Thoracic aorta (tissue), 2 donors: ENCODE results near the gene UBA52. TPM values are rescaled to one million over a fixed set of nuclear protein-coding genes. Genes with fewer than 3 reads are reported as not detected.

Experiments used
- ATAC-seq: fragments of 150-250 bp; one replicate; pipeline ENCODE4 v1.8.0; 2017; ENCODE audit warnings: low read depth; ENCODE audit not compliant: insufficient number of reproducible peaks, low FRiP score
- DNase-seq: peaks from one replicate; pipeline ENCODE4 v3.0.0-alpha.2; 2020; ENCODE audit warnings: low spot score
- H3K27ac ChIP-seq, 2 donors: fragments of 200-600 bp; sonication (generic); 1 replicate in 1 of 2; 2 replicates in 1 of 2; pipeline ENCODE4 v1.5.1; 2016; ENCODE audit warnings: mild to moderate bottlenecking in 2 of 2, moderate library complexity in 2 of 2
- H3K27me3 ChIP-seq: fragments of 200-600 bp; sonication (generic); replicated peaks from 2 replicates; pipeline ENCODE4 v1.6.0; 2016; ENCODE audit warnings: mild to moderate bottlenecking; ENCODE audit not compliant: insufficient read depth
- H3K36me3 ChIP-seq: fragments of 200-600 bp; sonication (generic); one replicate; pipeline ENCODE4 v1.5.1; 2016
- H3K4me1 ChIP-seq, 2 donors: fragments of 200-600 bp; sonication (generic); 1 replicate in 1 of 2; 2 replicates in 1 of 2; pipeline versions ENCODE4 v1.5.1 to v1.6.0; 2016; ENCODE audit warnings: low read depth in 2 of 2, mild to moderate bottlenecking in 1 of 2; ENCODE audit not compliant: control insufficient read depth in 1 of 2
- H3K4me3 ChIP-seq: fragments of 200-600 bp; sonication (generic); 2 replicates; pipeline ENCODE4 v1.5.1; 2016; ENCODE audit warnings: mild to moderate bottlenecking
- H3K9me3 ChIP-seq: fragments of 200-600 bp; sonication (generic); 2 replicates; pipeline ENCODE4 v1.5.1; 2016
- CTCF ChIP-seq: fragments of 200-600 bp; sonication (generic); IDR thresholded peaks from one replicate; pipeline ENCODE4 v1.5.1; 2019; ENCODE audit warnings: antibody characterized with exemption
- total RNA-seq, 2 donors: library from RNA; depleted of rRNA; stranded (reverse); fragments of >200 nt; gene quantifications; one replicate each; pipeline versions ENCODE4 v1.1.0 to v1.2.3, GENCODE V29; 2016

Gene UBA52
- total RNA-seq, 2 donors from 2014 or later = 306 to 438 TPM

- Histone ChIP-seq H3K27me3 (no peaks in the 10 kb centered on the region), H3K4me1 (no peaks in the 10 kb centered on the region), H3K4me3 (no peak overlapping the region), H3K9me3 (no peaks in the 10 kb centered on the region), H3K36me3 (peaks cover 22% of the 10 kb centered on the region), H3K27ac (no peak overlapping the region)
- TF ChIP-seq CTCF = no peak
- no peak for ATAC-seq
- DNase-seq = no peak
Observed at GRCh38 chr19:18529782-18530181, 41.9 kb upstream of the UBA52 start.

- Histone ChIP-seq H3K4me3 (no peak overlapping the region), H3K4me1 (no peaks in the 10 kb centered on the region), H3K27ac (no peak overlapping the region), H3K27me3 (no peaks in the 10 kb centered on the region), H3K9me3 (no peaks in the 10 kb centered on the region), H3K36me3 (peaks cover 29% of the 10 kb centered on the region)
- ATAC-seq (no peak), DNase-seq (no peak)
- no peak for TF ChIP-seq CTCF
Observed at GRCh38 chr19:18531485-18531884, 40.2 kb upstream of the UBA52 start.

- Histone ChIP-seq H3K27me3 (no peaks in the 10 kb centered on the region), H3K36me3 (peaks cover 37% of the 10 kb centered on the region), H3K9me3 (no peaks in the 10 kb centered on the region), H3K4me1 (no peaks in the 10 kb centered on the region), H3K27ac (no peak overlapping the region), H3K4me3 (no peak overlapping the region)
- no peak for DNase-seq
- ATAC-seq = no peak
- TF ChIP-seq CTCF = no peak
Observed at GRCh38 chr19:18532168-18532890, 39.3 kb upstream of the UBA52 start.

- H3K36me3 ChIP-seq = peaks cover 44% of the 10 kb centered on the region
- no peak for ATAC-seq
Observed at GRCh38 chr19:18533058-18533457, 38.6 kb upstream of the UBA52 start.

GRCh38 chr19:18536475-18536874, 35.2 kb upstream of the UBA52 start:
- Histone ChIP-seq H3K4me1 (peaks cover 0 to 4% of the 10 kb centered on the region in 2 donors), H3K4me3 (no peak overlapping the region), H3K36me3 (peaks cover 57% of the 10 kb centered on the region), H3K27ac (no peak overlapping the region), H3K9me3 (no peaks in the 10 kb centered on the region), H3K27me3 (no peaks in the 10 kb centered on the region)
- no peak for TF ChIP-seq CTCF
- ATAC-seq = no peak
- no peak for DNase-seq

More at GRCh38 chr19:18533058-18533457, 38.6 kb upstream of the UBA52 start:
- Histone ChIP-seq H3K4me3 (no peak overlapping the region), H3K27me3 (no peaks in the 10 kb centered on the region), H3K4me1 (no peaks in the 10 kb centered on the region), H3K27ac (no peak overlapping the region), H3K9me3 (no peaks in the 10 kb centered on the region)
- TF ChIP-seq CTCF = no peak
- no peak for DNase-seq
